Stimulated activated CD8-positive, alpha-beta memory T cell treated with anti-CD3 and anti-CD28 coated beads, Interleukin-12 subunit alpha, Interleukin-12 subunit beta, amount 100 ng/mL, for 1 hour (primary cell): ENCODE measurements around the gene NDUFA13.
"Not testable (repeated sequence)": the region's sequence is repeated elsewhere in the genome, so short reads cannot be mapped to it uniquely, and the experiment has no call there.

Experiments
- DNase-seq: peaks from one replicate; pipeline ENCODE4 v3.0.0-alpha.2; 2020; ENCODE audit warnings: low read depth

Gene NDUFA13

GRCh38 chr19:19515642-19516519 is at the start of gene NDUFA13:
TSS of gene NDUFA13 (plus strand) at chr19:19516225. CDS start at chr19:19516239, 14 bp downstream.
- peak; percentile 91 for DNase-seq

GRCh38 chr19:19468424-19469050 is 47.5 kb upstream of the NDUFA13 start:
- no peak for DNase-seq

GRCh38 chr19:19470579-19470978 is 45.4 kb upstream of the NDUFA13 start:
- DNase-seq: no peak

- no peak for DNase-seq
Observed at GRCh38 chr19:19471682-19472081, 44.3 kb upstream of the NDUFA13 start.

GRCh38 chr19:19472106-19472505 is 43.9 kb upstream of the NDUFA13 start:
- not testable (repeated sequence) for DNase-seq

- DNase-seq: no peak
Observed at GRCh38 chr19:19475015-19475765, 40.8 kb upstream of the NDUFA13 start.

- no peak for DNase-seq
Observed at GRCh38 chr19:19475849-19476828, 39.9 kb upstream of the NDUFA13 start.

- DNase-seq: no peak
Observed at GRCh38 chr19:19477705-19478383, 38.2 kb upstream of the NDUFA13 start.

GRCh38 chr19:19480688-19481087 is 35.3 kb upstream of the NDUFA13 start:
- DNase-seq: no peak

- DNase-seq: no peak
Observed at GRCh38 chr19:19482809-19483596, 33.0 kb upstream of the NDUFA13 start.

- no peak for DNase-seq
Observed at GRCh38 chr19:19485161-19485997, 30.6 kb upstream of the NDUFA13 start.

- no peak for DNase-seq
Observed at GRCh38 chr19:19485998-19486290, 30.1 kb upstream of the NDUFA13 start.

- DNase-seq: no peak
Observed at GRCh38 chr19:19486343-19487076, 29.5 kb upstream of the NDUFA13 start.

GRCh38 chr19:19487077-19487949 is 28.7 kb upstream of the NDUFA13 start:
- no peak for DNase-seq

- DNase-seq: no peak
Observed at GRCh38 chr19:19487950-19488874, 27.8 kb upstream of the NDUFA13 start.

- DNase-seq: peak; percentile 73
Observed at GRCh38 chr19:19488875-19489690, 26.9 kb upstream of the NDUFA13 start.
